Spinal cord (tissue), 10 donors: Measurements from ENCODE around the gene KRT36. TPM values are rescaled to one million over a fixed set of nuclear protein-coding genes. Genes with fewer than 3 reads are reported as not detected.

Source experiments
- DNase-seq, 6 donors: peaks; one replicate each; pipeline versions ENCODE4 v3.0.0 to v3.0.0-alpha.2; 2013 to 2015; ENCODE audit warnings: low spot score in 6 of 6, low read depth in 4 of 6
- H3K27ac ChIP-seq: one replicate; pipeline ENCODE4 v1.5.1; 2013; ENCODE audit warnings: low read depth, low read length, control low read depth
- H3K27me3 ChIP-seq: one replicate; pipeline ENCODE4 v1.6.1; 2013; ENCODE audit warnings: low read length; ENCODE audit not compliant: control insufficient read depth, insufficient read depth
- H3K36me3 ChIP-seq: one replicate; pipeline ENCODE4 v1.6.1; 2013; ENCODE audit warnings: low read length; ENCODE audit not compliant: control insufficient read depth, insufficient read depth
- H3K4me1 ChIP-seq: one replicate; pipeline ENCODE4 v1.6.1; 2013; ENCODE audit warnings: low read length; ENCODE audit not compliant: control insufficient read depth, insufficient read depth
- H3K4me3 ChIP-seq: one replicate; pipeline ENCODE4 v1.5.1; 2013; ENCODE audit warnings: low read depth, low read length, control low read depth
- H3K9me3 ChIP-seq: one replicate; pipeline ENCODE4 v1.6.1; 2013; ENCODE audit warnings: low read length; ENCODE audit not compliant: control insufficient read depth, insufficient read depth
- WGBS: methylation state at CpG from one replicate; pipeline ENCODE4 v1.1.5; 2013; ENCODE audit warnings: missing lambda C conversion rate; ENCODE audit not compliant: insufficient coverage; 5-methylcytosine and 5-hydroxymethylcytosine counted together
- polyA plus RNA-seq, 2 donors: library from polyadenylated mRNA; unstranded; fragments of 120-200 nt; gene quantifications; one replicate each; pipeline ENCODE4 v1.2.1, GENCODE V29; 2013; ENCODE audit not compliant: insufficient read length in 2 of 2
- total RNA-seq, 2 donors: library from RNA; depleted of rRNA in 1 of 2; stranded (reverse); fragments of 120-200 nt in 1 of 2; fragments of >200 nt in 1 of 2; gene quantifications; one replicate each; pipeline versions ENCODE4 v1.2.3 to v1.2.4, GENCODE V29; 2013 to 2014
- donor health status: healthy.

KRT36 gene
- total and polyA plus RNA-seq, 4 donors, result not detected

DNA sequence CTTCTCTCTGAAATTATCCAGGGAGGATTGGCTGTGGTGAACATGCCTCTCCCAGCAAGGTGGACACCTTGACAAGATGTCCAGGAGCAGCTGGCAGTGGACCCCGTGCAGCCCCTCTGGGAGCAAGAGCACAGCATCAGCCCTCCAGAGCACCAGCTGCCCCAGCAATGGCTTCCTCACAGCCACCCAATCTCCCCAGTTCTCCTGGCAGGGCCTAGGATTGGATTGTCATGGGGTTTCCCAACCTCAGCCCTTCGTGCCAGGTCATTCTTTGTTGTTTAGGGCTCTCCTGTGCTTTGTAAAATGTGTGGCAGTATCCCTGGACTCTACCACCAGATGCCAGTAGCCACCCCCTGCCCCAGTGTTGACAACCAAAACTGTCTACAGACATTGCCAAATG, 1.8 kb upstream of the KRT36 start:
- peaks cover 9% of the 10 kb centered on the region for H3K4me1 ChIP-seq
- H3K27ac ChIP-seq, result no peak overlapping the region
- H3K4me3 ChIP-seq, result no peak overlapping the region
- H3K27me3 ChIP-seq, result no peaks in the 10 kb centered on the region
- WGBS, result 100% methylated on average over 1 of the region's 2 CpGs
- DNase-seq, result no peak
- no peaks in the 10 kb centered on the region for H3K9me3 ChIP-seq
- no peaks in the 10 kb centered on the region for H3K36me3 ChIP-seq

DNA sequence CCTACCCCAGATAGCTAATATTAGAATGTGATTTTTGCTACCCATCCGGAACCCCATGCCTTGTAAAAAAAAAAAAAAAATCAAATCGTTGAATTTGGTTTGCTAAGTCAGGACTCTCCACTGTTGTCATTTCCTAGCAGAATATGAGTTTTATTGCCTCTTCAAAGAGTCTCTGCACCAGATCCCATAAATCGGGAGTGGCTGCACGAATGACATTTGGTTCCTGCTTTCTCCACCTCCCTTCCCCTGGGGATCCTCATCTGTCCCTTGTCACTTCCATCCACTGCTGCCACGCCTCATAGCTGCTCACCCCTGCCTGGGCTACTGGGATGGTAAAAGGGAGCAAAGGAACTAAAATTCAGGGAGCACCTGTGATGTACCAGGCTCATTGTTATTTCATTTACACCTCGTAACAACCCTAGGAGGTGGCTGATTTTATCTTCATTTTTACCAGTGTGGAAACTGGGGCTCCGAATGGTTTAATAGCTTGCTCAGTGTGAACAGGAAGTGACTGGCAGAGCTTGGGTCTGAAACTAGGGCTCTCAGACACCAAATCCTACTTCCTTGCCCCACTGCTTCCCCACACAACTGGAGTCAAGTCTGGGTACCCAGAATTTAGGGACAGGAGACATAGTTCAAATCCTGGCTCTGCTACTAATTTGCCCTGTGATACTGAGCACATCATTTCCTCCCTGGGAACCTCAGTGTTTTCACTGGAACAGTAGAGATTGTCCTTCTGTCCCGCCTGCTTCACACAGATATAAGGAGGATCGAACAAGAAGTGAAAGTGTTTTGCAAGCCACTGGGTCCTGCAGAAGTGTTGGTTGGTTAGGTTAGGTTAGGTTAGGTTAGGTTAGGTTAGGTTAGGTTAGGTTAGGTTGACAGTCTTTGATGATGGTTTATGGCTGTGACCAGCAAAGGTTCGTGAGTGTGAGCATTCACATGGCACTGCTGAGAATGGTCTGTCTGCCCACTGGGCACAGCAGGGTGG, 585 bp upstream of the KRT36 start:
- peaks cover 8% of the 10 kb centered on the region for H3K4me1 ChIP-seq
- no peak overlapping the region for H3K27ac ChIP-seq
- 93% methylated on average over 4 of the region's 10 CpGs for WGBS
- DNase-seq, result no peak
- no peak overlapping the region for H3K4me3 ChIP-seq
- H3K36me3 ChIP-seq, result no peaks in the 10 kb centered on the region
- H3K9me3 ChIP-seq, result no peaks in the 10 kb centered on the region
- no peaks in the 10 kb centered on the region for H3K27me3 ChIP-seq

DNA sequence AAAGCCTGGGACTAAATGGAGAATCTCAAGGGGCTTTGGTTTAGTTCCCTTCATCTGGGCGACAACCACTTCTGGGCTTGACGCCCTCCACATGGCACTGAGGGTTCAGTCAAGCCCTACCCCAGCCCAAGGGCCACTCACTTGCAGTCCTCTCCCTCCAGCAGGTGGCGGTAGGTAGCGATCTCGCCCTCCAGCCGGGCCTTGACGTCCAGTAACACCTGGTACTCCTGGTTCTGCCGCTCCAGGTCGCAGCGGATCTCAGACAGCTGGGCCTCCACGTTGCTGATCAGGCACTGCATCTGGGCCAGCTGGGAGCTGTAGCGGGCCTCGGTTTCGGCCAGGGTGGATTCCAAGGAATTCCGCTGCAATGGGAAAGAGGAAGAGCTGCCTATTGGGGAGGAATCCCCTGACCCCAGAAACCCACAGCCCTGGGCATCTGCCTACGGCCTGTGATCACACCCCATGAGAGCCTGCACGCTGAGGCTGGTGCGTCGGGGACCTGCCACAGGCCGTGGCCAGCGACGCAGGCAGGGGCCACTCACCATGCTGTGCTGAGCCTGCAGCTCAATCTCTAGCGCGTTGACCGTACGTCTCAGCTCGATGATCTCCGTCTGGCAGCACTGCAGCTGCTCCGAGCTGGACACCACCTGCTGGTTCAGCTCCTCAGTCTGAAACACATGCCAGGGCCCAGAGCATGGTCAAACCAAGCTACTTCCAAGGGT, 2.7 kb downstream of the KRT36 start:
- no peaks in the 10 kb centered on the region for H3K36me3 ChIP-seq
- WGBS, result 59% methylated on average over 28 of the region's 29 CpGs
- H3K9me3 ChIP-seq, result no peaks in the 10 kb centered on the region
- DNase-seq, result no peak
- no peaks in the 10 kb centered on the region for H3K4me1 ChIP-seq
- no peak overlapping the region for H3K4me3 ChIP-seq
- H3K27me3 ChIP-seq, result no peaks in the 10 kb centered on the region
- H3K27ac ChIP-seq, result no peak overlapping the region

DNA sequence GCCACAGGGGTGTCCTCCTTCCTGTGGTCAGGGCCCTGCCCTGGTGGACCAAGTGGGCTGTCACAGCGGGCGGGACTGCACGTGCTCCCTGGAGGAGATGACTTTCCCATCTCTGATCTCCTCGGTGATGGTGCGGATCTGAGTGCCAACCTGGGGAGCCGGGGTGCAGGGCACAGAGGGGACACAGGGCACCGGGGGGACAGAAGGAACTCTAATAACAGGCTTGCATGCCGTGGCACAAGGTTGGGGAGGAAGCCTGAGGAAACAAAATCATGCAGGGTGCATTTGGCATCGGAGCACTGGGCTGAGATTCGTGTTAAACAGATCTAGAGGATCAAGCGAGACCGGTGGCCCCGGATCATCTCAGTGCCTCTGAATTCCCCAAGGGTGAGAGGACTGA, 3.4 kb downstream of the KRT36 start:
- H3K27me3 ChIP-seq, result no peaks in the 10 kb centered on the region
- H3K27ac ChIP-seq, result no peak overlapping the region
- 98% methylated on average over 11 of the region's 13 CpGs for WGBS
- H3K9me3 ChIP-seq, result no peaks in the 10 kb centered on the region
- H3K36me3 ChIP-seq, result no peaks in the 10 kb centered on the region
- H3K4me3 ChIP-seq, result no peak overlapping the region
- H3K4me1 ChIP-seq, result no peaks in the 10 kb centered on the region
- DNase-seq, result no peak

DNA sequence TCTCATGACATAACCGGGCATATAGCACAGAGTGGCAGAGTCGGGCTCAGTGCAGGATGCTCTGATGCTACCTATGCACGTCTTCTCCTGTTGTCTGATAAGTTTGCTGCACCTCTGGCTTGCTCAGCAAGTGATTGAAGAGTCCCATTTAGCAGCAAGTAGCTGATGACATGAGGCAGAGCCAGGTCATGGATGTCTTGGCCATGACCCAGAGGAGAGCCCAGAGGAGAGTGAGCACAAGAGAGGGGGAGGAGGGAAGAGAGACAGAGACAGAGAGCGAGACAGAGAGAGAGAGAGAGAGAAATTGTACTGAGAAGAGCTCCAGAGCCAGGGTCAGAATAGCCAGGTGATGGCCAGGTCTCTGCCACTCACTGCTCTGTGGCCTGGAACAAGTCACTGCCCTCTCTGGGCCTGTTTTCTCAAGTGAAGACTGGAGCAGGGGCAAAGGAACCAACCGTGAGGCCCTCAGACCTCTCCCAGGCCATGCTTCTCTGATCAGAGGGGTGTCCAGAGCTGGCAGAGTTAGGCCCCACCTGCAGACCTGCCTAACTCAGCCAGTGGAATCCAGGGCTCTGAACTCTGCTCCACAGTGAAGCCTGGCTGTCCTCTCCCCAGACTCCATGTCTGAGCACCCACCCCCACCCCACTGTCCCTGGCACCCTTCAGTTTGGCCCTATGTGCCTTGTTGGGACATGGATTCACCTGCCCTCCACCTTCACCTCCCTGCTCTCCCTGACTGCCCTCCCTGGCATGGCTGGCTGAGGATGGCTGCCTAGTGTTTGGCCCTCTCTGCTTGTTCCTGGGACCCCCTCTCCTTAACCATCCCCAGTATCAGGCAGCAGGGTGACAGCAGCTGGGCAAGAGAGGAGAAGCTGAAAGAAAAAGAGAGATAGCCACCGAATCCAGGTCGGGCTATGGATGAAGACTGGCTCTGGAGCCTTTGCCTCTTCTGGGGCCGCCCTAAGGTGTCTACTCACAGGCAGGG, 4.5 kb downstream of the KRT36 start:
- DNase-seq, result no peak
- H3K27me3 ChIP-seq, result no peaks in the 10 kb centered on the region
- no peaks in the 10 kb centered on the region for H3K36me3 ChIP-seq
- H3K4me3 ChIP-seq, result no peak overlapping the region
- no peaks in the 10 kb centered on the region for H3K4me1 ChIP-seq
- 86% methylated on average over 8 of the region's 8 CpGs for WGBS
- H3K27ac ChIP-seq, result no peak overlapping the region
- H3K9me3 ChIP-seq, result no peaks in the 10 kb centered on the region

DNA sequence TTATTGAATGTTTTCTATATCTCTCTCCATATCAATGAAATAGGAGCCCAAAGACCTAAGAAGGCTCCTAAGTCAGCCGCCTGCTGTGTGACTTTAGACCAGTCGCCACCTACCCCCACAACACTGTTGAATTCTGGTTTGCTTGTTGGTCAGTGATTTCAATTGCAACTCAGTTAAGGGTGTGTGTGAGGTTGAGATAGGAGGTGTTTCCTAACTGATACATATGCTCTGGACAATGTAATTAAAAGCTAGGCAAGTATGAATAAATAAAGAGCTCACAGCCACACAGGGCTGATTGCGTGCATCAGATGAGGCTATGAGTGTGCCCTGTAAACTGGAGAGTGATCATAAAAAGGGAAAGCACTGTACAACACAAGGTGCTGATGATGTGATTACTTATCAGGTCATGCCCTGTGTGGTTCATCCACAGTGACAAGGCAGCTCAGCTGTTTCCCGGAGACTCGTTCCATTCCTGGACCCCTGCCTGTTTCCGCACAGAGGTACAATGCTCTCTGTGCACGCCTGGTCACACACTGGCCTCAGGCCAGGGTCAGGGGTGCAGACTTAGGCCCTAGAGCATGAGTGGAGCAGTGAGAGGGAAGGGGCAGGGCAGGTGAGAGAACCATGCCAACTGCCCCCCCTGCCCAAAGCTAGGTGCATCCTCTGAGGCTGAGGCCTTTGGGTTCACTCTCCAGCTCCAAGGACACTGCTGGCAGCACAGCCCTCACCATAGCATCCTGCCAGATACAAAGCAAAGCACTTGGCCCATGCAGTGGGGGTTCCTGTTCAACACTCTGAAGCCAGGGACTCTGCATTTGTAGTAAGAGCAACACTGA, 5.5 kb downstream of the KRT36 start:
- no peaks in the 10 kb centered on the region for H3K27me3 ChIP-seq
- no peak overlapping the region for H3K4me3 ChIP-seq
- no peaks in the 10 kb centered on the region for H3K4me1 ChIP-seq
- no peaks in the 10 kb centered on the region for H3K36me3 ChIP-seq
- no peak for DNase-seq
- H3K27ac ChIP-seq, result no peak overlapping the region
- 59% methylated on average over 5 of the region's 7 CpGs for WGBS
- H3K9me3 ChIP-seq, result no peaks in the 10 kb centered on the region

DNA sequence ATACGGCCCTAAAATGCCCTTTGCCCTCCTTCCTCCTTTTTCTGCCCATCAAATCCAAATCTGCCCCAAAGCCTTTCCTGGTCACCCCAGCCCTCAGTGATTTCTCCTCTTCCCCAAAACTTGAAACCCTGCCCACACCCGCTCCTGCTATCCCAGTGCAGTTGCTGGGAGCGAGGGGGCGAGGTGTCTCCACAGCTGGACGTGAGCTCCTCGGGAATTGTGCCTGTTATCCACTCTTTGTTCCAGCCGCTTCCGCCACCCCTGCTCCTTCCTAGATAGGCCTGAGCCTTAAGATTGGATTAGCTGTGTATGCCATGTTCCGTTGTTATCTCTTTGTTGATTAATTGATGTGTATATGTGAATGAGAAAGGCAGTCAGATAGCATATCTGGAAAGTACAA, 6.2 kb downstream of the KRT36 start:
- Histone ChIP-seq H3K4me1 (no peaks in the 10 kb centered on the region), H3K36me3 (no peaks in the 10 kb centered on the region), H3K4me3 (no peak overlapping the region), H3K27ac (no peak overlapping the region), H3K9me3 (no peaks in the 10 kb centered on the region), H3K27me3 (no peaks in the 10 kb centered on the region)
- no peak for DNase-seq
- WGBS, result 71% methylated on average over 6 of the region's 9 CpGs

DNA sequence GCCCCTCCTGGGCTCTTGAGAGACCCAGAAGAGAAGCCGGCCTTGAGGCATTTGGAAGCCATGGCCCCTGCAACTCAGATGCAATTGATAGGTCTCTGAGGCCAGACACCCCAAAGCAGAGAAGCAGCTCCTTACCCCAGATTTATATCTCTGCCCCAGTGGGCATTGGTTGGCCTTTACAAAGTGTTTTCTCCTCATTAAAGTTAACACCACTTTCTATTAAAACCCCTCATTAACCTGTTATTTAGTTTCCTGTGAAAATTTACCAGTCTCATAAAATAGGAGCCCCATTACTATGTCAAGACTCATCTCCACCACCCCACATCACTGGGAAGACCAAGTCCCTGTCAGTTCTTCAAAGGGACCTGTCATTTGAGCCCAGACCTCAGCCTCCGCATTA, 8.7 kb downstream of the KRT36 start, which contains the start of gene KRT35:
KRT35 (minus strand) TSS at position 116 of the 400 bp plus-strand sequence; CDS start at position 62, 54 bp downstream.
- H3K36me3 ChIP-seq, result no peaks in the 10 kb centered on the region
- H3K4me1 ChIP-seq, result no peaks in the 10 kb centered on the region
- WGBS, result no CpG with 5 or more reads among the region's 2 CpGs
- no peak within 1 kb of the TSS for H3K4me3 ChIP-seq
- H3K9me3 ChIP-seq, result no peaks in the 10 kb centered on the region
- no peak for DNase-seq
- H3K27ac ChIP-seq, result no peak within 1 kb of the TSS
- no peaks in the 10 kb centered on the region for H3K27me3 ChIP-seq
